B cell (primary cell): ENCODE results near the gene TLR8. TPM values are rescaled to one million over a fixed set of nuclear protein-coding genes. Genes with fewer than 3 reads are reported as not detected.
A peak's percentile ranks its signal among the peaks of the same experiment; 100 is the strongest.

ENCODE experiments used
- ATAC-seq: fragments of 200-7000 bp; cut with Tn5 transposase; one replicate; pipeline ENCODE4 v1.10.0; 2021; ENCODE audit warnings: low read depth, mild to moderate bottlenecking, moderate number of reproducible peaks, moderate library complexity
- CTCF ChIA-PET: fragments of 350-600 bp; sonication (Branson Sonifier 250); formaldehyde crosslinking; loops from one replicate; lab custom pipeline; 2021; ENCODE audit warnings: antibody characterized with exemption, inconsistent platforms; lab: Charles Lee
- POLR2A ChIA-PET: fragments of 350-600 bp; sonication (Branson Sonifier 250); formaldehyde crosslinking; loops from one replicate; lab custom pipeline; 2021; ENCODE audit warnings: antibody characterized with exemption; lab: Charles Lee
- DNase-seq: peaks from one replicate; pipeline ENCODE4 v3.0.0; 2013
- H2AFZ ChIP-seq: 2 replicates; pipeline ENCODE4 v1.6.1; 2012; ENCODE audit warnings: mild to moderate bottlenecking, low read depth, low read length; ENCODE audit not compliant: insufficient read depth, poor library complexity, severe bottlenecking
- H3K27ac ChIP-seq, 2 donors: 1 replicate in 1 of 2; 2 replicates in 1 of 2; pipeline ENCODE4 v1.5.1; 2012 to 2013; ENCODE audit warnings: low read length in 2 of 2, mild to moderate bottlenecking in 2 of 2, moderate library complexity in 1 of 2
- H3K27me3 ChIP-seq, 4 experiments: fragments of 200-600 bp in 1 of 4; sonication (generic) in 1 of 4; replicated peaks in 1 of 4; 1 replicate in 2 of 4; 2 replicates in 2 of 4; pipeline versions ENCODE4 v1.6.1 to v1.7.0; 2013 to 2016; ENCODE audit warnings: low read length in 3 of 4, mild to moderate bottlenecking in 2 of 4, mixed read lengths in 1 of 4, moderate library complexity in 1 of 4; ENCODE audit not compliant: insufficient read depth in 4 of 4, control insufficient read depth in 3 of 4; ENCODE audit errors: control extremely low read depth in 1 of 4
- H3K36me3 ChIP-seq, 2 experiments: replicated peaks in 1 of 2; 1 replicate in 1 of 2; 2 replicates in 1 of 2; pipeline versions ENCODE4 v1.6.1 to v1.7.1; 2013; ENCODE audit warnings: low read length in 1 of 2; ENCODE audit not compliant: insufficient read depth in 2 of 2, control insufficient read depth in 1 of 2; ENCODE audit errors: control extremely low read depth in 1 of 2, extremely low read depth in 1 of 2
- H3K4me1 ChIP-seq, 2 donors: fragments of 200-600 bp in 1 of 2; sonication (generic) in 1 of 2; 1 replicate in 1 of 2; 2 replicates in 1 of 2; pipeline versions ENCODE4 v1.5.1 to v1.6.1; 2013 to 2017; ENCODE audit warnings: low read length in 2 of 2; ENCODE audit not compliant: control insufficient read depth in 2 of 2, insufficient read depth in 2 of 2
- H3K4me2 ChIP-seq: replicated peaks from 2 replicates; pipeline ENCODE3; 2012; ENCODE audit warnings: mild to moderate bottlenecking, low read depth, low read length; ENCODE audit not compliant: poor library complexity, severe bottlenecking
- H3K4me3 ChIP-seq, 5 experiments: fragments of 200-600 bp in 1 of 5; sonication (generic) in 1 of 5; 1 replicate in 3 of 5; 2 replicates in 2 of 5; pipeline versions ENCODE4 v1.5.1 to v1.7.0; 2011 to 2016; ENCODE audit warnings: low read length in 4 of 5, mild to moderate bottlenecking in 4 of 5, low read depth in 2 of 5, control low read depth in 1 of 5, moderate library complexity in 1 of 5; ENCODE audit not compliant: insufficient read depth in 1 of 5; ENCODE audit errors: control extremely low read depth in 1 of 5, extremely low read depth in 1 of 5
- H3K79me2 ChIP-seq: fragments of 200-600 bp; sonication (generic); one replicate; pipeline ENCODE4 v1.6.0; 2016; ENCODE audit warnings: low read length; ENCODE audit not compliant: control insufficient read depth, insufficient read depth
- H3K9ac ChIP-seq: fragments of 200-600 bp; sonication (generic); 2 replicates; pipeline ENCODE4 v1.6.1; 2017; ENCODE audit warnings: mild to moderate bottlenecking, low read length, moderate library complexity
- H3K9me3 ChIP-seq, 3 donors: one replicate each; pipeline versions ENCODE4 v1.6.1 to v1.7.1; 2013; ENCODE audit warnings: low read length in 2 of 3; ENCODE audit not compliant: control insufficient read depth in 2 of 3, insufficient read depth in 1 of 3; ENCODE audit errors: control extremely low read depth in 1 of 3
- H4K20me1 ChIP-seq: 2 replicates; pipeline ENCODE4 v1.6.0; 2012; ENCODE audit warnings: mild to moderate bottlenecking, low read length; ENCODE audit not compliant: insufficient read depth, control insufficient read depth, poor library complexity, severe bottlenecking
- H3K27ac Mint-ChIP-seq: one replicate; pipeline ENCODE4 v1.8.0; 2021; ENCODE audit warnings: mixed read lengths
- H3K27me3 Mint-ChIP-seq: one replicate; pipeline ENCODE4 v1.8.0; 2021; ENCODE audit warnings: mixed read lengths
- H3K4me1 Mint-ChIP-seq: one replicate; pipeline ENCODE4 v1.8.0; 2021; ENCODE audit warnings: mixed read lengths
- H3K4me3 Mint-ChIP-seq: one replicate; pipeline ENCODE4 v1.8.0; 2021; ENCODE audit warnings: mixed read lengths
- H3K9me3 Mint-ChIP-seq: one replicate; pipeline ENCODE4 v1.8.0; 2022; ENCODE audit warnings: mixed read lengths; ENCODE audit not compliant: insufficient read depth
- EZH2 ChIP-seq: IDR thresholded peaks from 2 replicates; pipeline ENCODE4 v1.6.1; 2012; ENCODE audit warnings: borderline replicate concordance, low read depth, mild to moderate bottlenecking, moderate library complexity, low read length; ENCODE audit not compliant: insufficient read depth, poor library complexity, severe bottlenecking
- WGBS: methylation state at CpG from one replicate; pipeline ENCODE4 v1.1.5; 2013; ENCODE audit warnings: missing lambda C conversion rate; ENCODE audit not compliant: insufficient coverage; 5-methylcytosine and 5-hydroxymethylcytosine counted together
- intact Hi-C: fragments of 100-400 bp; cut with micrococcal nuclease; formaldehyde crosslinking; loops from one replicate; pipeline ENCODE4 v1.10.0; 2022
- polyA plus RNA-seq: library from polyadenylated mRNA; depleted of rRNA; stranded (reverse); fragments of >200 nt; gene quantifications from 2 replicates; pipeline ENCODE4 v1.2.3, GENCODE V29; 2012
- total RNA-seq, 2 donors: library from RNA; stranded (reverse); fragments of 120-200 nt in 1 of 2; gene quantifications; 1 replicate in 1 of 2; 2 replicates in 1 of 2; pipeline versions ENCODE4 v1.2.3 to v1.2.4, GENCODE V29; 2013 to 2022
- TF ChIP-seq, protein P1 (sequence below): fragments of 200-600 bp; IDR thresholded peaks from one replicate; pipeline ENCODE4 v1.8.0; 2022; ENCODE audit warnings: antibody characterized with exemption, mild to moderate bottlenecking

The TLR8 gene
- total and polyA plus RNA-seq, 2 donors (not counting 1 experiment from before 2014, with no cell fraction given), result 0.19 to 0.39 TPM

DNA sequence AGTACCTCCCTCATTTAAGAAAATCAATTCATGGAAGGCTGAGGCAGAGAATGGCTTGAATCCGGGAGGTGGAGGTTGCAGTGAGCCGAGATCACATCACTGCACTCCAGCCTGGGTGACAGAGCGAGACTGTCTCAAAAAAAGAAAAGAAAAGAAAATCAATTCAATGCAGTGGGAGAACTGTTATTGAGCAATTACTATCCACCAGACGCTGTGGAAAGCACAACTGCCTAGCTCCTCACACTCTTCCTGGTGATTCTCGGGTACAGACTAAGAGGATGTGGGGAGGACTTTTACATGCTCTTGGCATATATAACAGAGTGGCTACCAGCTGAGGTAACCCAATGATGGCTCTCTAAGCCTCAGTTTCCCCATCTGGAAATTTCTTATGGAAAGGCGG lies 65.8 kb downstream of the TLR8 start:
- peak overlapping the region; percentile 82 to 89 for H3K27ac ChIP-seq
- Mint-ChIP-seq H3K27ac (peak overlapping the region; percentile 97), H3K4me1 (peaks cover 53% of the 10 kb centered on the region), H3K9me3 (no peaks in the 10 kb centered on the region), H3K27me3 (no peaks in the 10 kb centered on the region), H3K4me3 (peak overlapping the region; percentile 84)
- WGBS, result no CpG with 5 or more reads among the region's 6 CpGs
- H3K27me3 ChIP-seq, result no peaks in the 10 kb centered on the region
- ChIA-PET CTCF (interaction anchor here (4.0 to 15.8 kb wide), 4 partner anchors 15 to 516 kb away, joined by 15 to 214 read pairs (median 34); no protein-coding TSS in a partner anchor), POLR2A (interaction anchor here (0.7 to 11.7 kb wide), 4 partner anchors 15 to 321 kb away, joined by 3 to 136 read pairs (median 130); no protein-coding TSS in a partner anchor)
- no peak overlapping the region for H2AFZ ChIP-seq
- TF ChIP-seq, protein P1, sequence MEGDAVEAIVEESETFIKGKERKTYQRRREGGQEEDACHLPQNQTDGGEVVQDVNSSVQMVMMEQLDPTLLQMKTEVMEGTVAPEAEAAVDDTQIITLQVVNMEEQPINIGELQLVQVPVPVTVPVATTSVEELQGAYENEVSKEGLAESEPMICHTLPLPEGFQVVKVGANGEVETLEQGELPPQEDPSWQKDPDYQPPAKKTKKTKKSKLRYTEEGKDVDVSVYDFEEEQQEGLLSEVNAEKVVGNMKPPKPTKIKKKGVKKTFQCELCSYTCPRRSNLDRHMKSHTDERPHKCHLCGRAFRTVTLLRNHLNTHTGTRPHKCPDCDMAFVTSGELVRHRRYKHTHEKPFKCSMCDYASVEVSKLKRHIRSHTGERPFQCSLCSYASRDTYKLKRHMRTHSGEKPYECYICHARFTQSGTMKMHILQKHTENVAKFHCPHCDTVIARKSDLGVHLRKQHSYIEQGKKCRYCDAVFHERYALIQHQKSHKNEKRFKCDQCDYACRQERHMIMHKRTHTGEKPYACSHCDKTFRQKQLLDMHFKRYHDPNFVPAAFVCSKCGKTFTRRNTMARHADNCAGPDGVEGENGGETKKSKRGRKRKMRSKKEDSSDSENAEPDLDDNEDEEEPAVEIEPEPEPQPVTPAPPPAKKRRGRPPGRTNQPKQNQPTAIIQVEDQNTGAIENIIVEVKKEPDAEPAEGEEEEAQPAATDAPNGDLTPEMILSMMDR, result no peak
- TF ChIP-seq EZH2, result no peak
- H3K4me1 ChIP-seq, result peaks cover 47 to 55% of the 10 kb centered on the region in 2 donors
- H3K36me3 ChIP-seq, result peaks cover 0 to 16% of the 10 kb centered on the region in 2 experiments
- intact Hi-C loops, result loop anchor here (10.0 kb wide), 2 partner anchors 283 to 373 kb away; no protein-coding TSS in a partner anchor
- H3K9me3 ChIP-seq, result no peaks in the 10 kb centered on the region
- no peak for DNase-seq
- peak overlapping the region; percentile 36 for H3K9ac ChIP-seq
- peaks cover 13% of the 10 kb centered on the region for H4K20me1 ChIP-seq
- H3K79me2 ChIP-seq, result peaks cover 45% of the 10 kb centered on the region
- H3K4me3 ChIP-seq, result peak overlapping the region in 4 of 5 experiments; percentile 29 to 46 (median 34)
- ATAC-seq, result no peak
- peak overlapping the region; percentile 70 for H3K4me2 ChIP-seq

Other genes with a start within 250 kb of the TLR8 start
- gene PRPS2, start 115.2 kb upstream of the TLR8 start, total RNA-seq, result 30.4 and 31.1 TPM in 2 replicates
- gene PRPS2, start 115.2 kb upstream of the TLR8 start, polyA plus RNA-seq, result 11.6 and 12.6 TPM in 2 replicates
- 10.2 and 10.8 TPM in 2 replicates for gene TLR7, start 39.5 kb upstream of the TLR8 start, total RNA-seq
- 3.1 and 6.1 TPM in 2 replicates for gene TLR7, start 39.5 kb upstream of the TLR8 start, polyA plus RNA-seq
- gene TMSB4X, start 68.5 kb downstream of the TLR8 start, total RNA-seq, result 2,468 and 2,550 TPM in 2 replicates
- 4,850 and 8,066 TPM in 2 replicates for gene TMSB4X, start 68.5 kb downstream of the TLR8 start, polyA plus RNA-seq
- gene FAM9C, start 138.0 kb downstream of the TLR8 start, total RNA-seq, result not detected in 2 replicates
- gene FAM9C, start 138.0 kb downstream of the TLR8 start, polyA plus RNA-seq, result not detected in 2 replicates